ENCODE results near the gene ZNF385B. TPM values are rescaled to one million over a fixed set of nuclear protein-coding genes. Genes with fewer than 3 reads are reported as not detected.

The ZNF385B gene
- total RNA-seq, 4 donors from 2014 or later, result 2.2 to 5.0 (median 4.0) TPM

DNA sequence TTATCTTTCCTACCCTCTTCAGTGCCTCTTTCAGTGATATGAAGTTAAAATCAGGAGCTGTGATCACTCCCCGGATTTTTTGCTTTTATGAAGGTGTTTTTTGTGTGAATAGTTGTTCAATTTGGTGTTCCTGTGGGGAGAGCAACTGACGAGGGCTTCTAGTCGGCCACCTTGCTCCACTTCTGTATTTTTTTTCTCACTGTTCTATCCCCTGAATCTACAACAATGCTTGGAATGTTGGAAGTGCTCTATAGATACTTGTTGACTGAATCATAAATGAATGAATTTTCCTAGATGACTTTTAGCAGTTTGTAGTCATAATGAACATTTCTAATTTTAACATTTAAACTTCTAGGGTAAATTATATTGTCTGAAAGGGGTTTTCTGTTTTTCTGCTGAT lies 247.3 kb downstream of the ZNF385B start:
- Histone ChIP-seq H3K4me3 (no peak overlapping the region), H3K9me3 (no peaks in the 10 kb centered on the region), H3K27ac (replicated peaks in 1 of 4) (no peak overlapping the region), H3K4me1 (peaks cover 3 to 34% (median 14%) of the 10 kb centered on the region in 4 donors), H3K36me3 (no peaks in the 10 kb centered on the region), H3K27me3 (no peaks in the 10 kb centered on the region)
- TF ChIP-seq POLR2AphosphoS5 (IDR thresholded peaks at IDR 0.05), result no peak
- TF ChIP-seq POLR2A (IDR thresholded peaks at IDR 0.05; ENCODE audit: low read depth), result no peak
- TF ChIP-seq, protein P1, sequence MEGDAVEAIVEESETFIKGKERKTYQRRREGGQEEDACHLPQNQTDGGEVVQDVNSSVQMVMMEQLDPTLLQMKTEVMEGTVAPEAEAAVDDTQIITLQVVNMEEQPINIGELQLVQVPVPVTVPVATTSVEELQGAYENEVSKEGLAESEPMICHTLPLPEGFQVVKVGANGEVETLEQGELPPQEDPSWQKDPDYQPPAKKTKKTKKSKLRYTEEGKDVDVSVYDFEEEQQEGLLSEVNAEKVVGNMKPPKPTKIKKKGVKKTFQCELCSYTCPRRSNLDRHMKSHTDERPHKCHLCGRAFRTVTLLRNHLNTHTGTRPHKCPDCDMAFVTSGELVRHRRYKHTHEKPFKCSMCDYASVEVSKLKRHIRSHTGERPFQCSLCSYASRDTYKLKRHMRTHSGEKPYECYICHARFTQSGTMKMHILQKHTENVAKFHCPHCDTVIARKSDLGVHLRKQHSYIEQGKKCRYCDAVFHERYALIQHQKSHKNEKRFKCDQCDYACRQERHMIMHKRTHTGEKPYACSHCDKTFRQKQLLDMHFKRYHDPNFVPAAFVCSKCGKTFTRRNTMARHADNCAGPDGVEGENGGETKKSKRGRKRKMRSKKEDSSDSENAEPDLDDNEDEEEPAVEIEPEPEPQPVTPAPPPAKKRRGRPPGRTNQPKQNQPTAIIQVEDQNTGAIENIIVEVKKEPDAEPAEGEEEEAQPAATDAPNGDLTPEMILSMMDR (IDR thresholded peaks at IDR 0.05), result no peak
- no peak for TF ChIP-seq EP300 (IDR thresholded peaks at IDR 0.05)
- intact Hi-C loops (cut with DNase I), result no loop called here
- DNase-seq (ENCODE audit: extremely low spot score), result no peak
- WGBS, result 66% methylated on average over 3 of the region's 3 CpGs

DNA sequence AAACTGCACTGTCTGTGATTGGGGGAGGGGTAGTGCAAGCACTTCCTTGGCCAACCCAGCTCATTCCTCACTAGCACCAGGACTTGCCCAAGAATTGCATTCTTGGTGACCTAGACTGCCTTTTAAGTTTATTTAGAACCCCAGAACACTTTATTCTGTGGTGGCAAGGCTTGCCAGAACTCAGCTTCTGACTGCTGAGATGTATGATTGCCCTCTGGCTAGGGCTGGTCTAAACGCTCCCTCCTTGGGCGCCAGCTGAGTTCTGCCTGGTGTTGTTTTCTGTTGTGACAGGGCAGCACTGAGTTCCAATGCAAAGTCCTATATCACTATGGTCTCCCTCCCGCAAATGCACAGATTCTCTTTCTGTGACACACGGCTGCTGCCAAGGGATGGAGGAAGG lies 247.7 kb downstream of the ZNF385B start:
- Histone ChIP-seq H3K36me3 (no peaks in the 10 kb centered on the region), H3K4me1 (peaks cover 3 to 34% (median 14%) of the 10 kb centered on the region in 4 donors), H3K4me3 (no peak overlapping the region), H3K27ac (replicated peaks in 1 of 4) (no peak overlapping the region), H3K27me3 (no peaks in the 10 kb centered on the region), H3K9me3 (no peaks in the 10 kb centered on the region)
- intact Hi-C loops (cut with DNase I), result no loop called here
- TF ChIP-seq, protein P1 (IDR thresholded peaks at IDR 0.05), result no peak
- no peak for TF ChIP-seq EP300 (IDR thresholded peaks at IDR 0.05)
- TF ChIP-seq POLR2AphosphoS5 (IDR thresholded peaks at IDR 0.05), result no peak
- no peak for TF ChIP-seq POLR2A (IDR thresholded peaks at IDR 0.05; ENCODE audit: low read depth)
- no peak for DNase-seq (ENCODE audit: extremely low spot score)
- WGBS, result 79% methylated on average over 4 of the region's 4 CpGs

DNA sequence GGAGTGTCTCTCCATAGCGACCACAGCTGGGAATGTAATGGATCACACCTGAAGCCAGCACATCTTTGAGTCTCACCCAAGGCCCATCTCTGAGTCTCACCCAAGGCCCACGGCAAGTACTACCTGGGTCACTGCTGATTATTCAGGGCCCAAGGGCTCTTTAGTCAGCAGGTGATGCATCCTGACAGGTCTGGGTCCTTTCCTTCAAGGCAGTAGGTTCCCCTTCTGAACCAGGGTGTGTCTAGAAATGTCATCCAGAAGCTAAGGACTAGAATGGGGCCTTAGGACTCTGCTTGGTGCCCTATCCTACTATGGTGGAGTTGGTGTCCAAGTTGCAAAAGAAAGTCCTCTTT lies 248.1 kb downstream of the ZNF385B start:
- WGBS, result 90% methylated on average over 2 of the region's 2 CpGs
- TF ChIP-seq EP300 (IDR thresholded peaks at IDR 0.05) (no peak), POLR2A (IDR thresholded peaks at IDR 0.05; ENCODE audit: low read depth) (no peak), POLR2AphosphoS5 (IDR thresholded peaks at IDR 0.05) (no peak)
- TF ChIP-seq, protein P1 (IDR thresholded peaks at IDR 0.05), result no peak
- intact Hi-C loops (cut with DNase I), result no loop called here
- Histone ChIP-seq H3K27ac (replicated peaks in 1 of 4) (no peak overlapping the region), H3K4me1 (peaks cover 3 to 34% (median 14%) of the 10 kb centered on the region in 4 donors), H3K4me3 (no peak overlapping the region), H3K36me3 (no peaks in the 10 kb centered on the region), H3K9me3 (no peaks in the 10 kb centered on the region), H3K27me3 (no peaks in the 10 kb centered on the region)
- no peak for DNase-seq (ENCODE audit: extremely low spot score)

DNA sequence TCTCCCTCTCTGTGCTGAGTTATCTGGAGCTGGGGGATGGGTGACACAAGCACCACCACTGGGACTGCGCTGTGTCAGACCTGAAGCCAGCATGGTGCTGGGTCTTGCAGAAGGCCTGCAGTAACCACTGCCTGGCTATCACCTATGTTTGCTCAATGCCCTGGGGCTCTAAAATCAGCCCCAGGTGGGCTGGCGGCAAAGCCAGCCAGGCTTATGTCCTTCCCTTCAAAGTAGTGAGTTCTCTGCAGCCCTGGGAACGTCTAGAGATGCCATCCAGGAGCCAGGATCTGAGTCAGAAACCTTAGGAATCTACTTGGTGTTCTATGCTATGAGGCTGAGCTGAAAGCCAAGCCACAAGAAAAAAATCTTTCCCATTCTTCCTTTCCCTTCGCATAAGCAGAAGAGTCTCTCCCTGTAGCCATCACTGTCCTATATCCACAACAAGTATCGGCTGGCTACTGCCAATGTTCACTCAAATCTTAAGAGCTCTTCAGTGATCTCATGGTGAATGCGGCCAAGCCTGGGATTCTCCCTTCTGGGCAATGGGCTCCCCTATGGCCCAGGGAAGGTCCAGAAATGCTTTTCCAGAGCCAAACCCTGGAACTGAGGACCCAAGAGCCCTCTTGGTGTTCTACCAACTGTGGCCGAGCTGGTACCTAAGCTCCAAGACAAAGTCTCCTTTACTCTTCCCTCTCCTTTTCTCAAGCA lies 248.7 kb downstream of the ZNF385B start:
- no peak overlapping the region for H3K4me3 ChIP-seq
- no peaks in the 10 kb centered on the region for H3K9me3 ChIP-seq
- no peak overlapping the region for H3K27ac ChIP-seq (replicated peaks in 1 of 4)
- no peaks in the 10 kb centered on the region for H3K36me3 ChIP-seq
- 81% methylated on average over 7 of the region's 7 CpGs for WGBS
- intact Hi-C loops (cut with DNase I), result no loop called here
- H3K4me1 ChIP-seq, result peaks cover 3 to 34% (median 14%) of the 10 kb centered on the region in 4 donors
- DNase-seq (ENCODE audit: extremely low spot score), result no peak
- TF ChIP-seq, protein P1 (IDR thresholded peaks at IDR 0.05), result no peak
- TF ChIP-seq POLR2AphosphoS5 (IDR thresholded peaks at IDR 0.05) (no peak), POLR2A (IDR thresholded peaks at IDR 0.05; ENCODE audit: low read depth) (no peak), EP300 (IDR thresholded peaks at IDR 0.05) (no peak)
- H3K27me3 ChIP-seq, result no peaks in the 10 kb centered on the region

DNA sequence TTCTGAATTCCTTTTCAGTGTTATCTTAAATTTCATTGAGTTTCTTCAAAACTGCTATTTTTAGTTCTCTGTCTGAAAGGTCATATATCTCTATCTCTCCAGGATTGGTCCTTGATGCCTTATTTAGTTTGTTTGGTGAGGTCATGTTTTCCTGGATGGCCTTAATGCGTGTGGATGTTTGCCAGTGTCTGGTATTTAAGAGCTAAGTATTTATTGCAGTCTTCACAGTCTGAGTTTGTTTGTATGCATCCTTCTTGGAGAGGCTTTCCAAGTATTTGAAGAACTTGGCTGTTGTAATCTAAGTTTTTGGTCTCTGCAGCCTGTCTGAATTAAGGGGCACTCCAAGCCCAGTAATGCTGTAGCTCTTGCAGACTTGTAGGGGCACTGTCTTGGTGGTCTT lies 249.3 kb downstream of the ZNF385B start:
- Histone ChIP-seq H3K36me3 (no peaks in the 10 kb centered on the region), H3K27me3 (no peaks in the 10 kb centered on the region), H3K27ac (replicated peaks in 1 of 4) (no peak overlapping the region), H3K9me3 (no peaks in the 10 kb centered on the region), H3K4me1 (peaks cover 3 to 34% (median 14%) of the 10 kb centered on the region in 4 donors), H3K4me3 (no peak overlapping the region)
- TF ChIP-seq POLR2A (IDR thresholded peaks at IDR 0.05; ENCODE audit: low read depth) (no peak), EP300 (IDR thresholded peaks at IDR 0.05) (no peak), POLR2AphosphoS5 (IDR thresholded peaks at IDR 0.05) (no peak)
- TF ChIP-seq, protein P1 (IDR thresholded peaks at IDR 0.05), result no peak
- no peak for DNase-seq (ENCODE audit: extremely low spot score)
- 11% methylated on average over 1 of the region's 1 CpG for WGBS
- intact Hi-C loops (cut with DNase I), result no loop called here

All from esophagus muscularis mucosa (tissue), 4 donors.